Activated CD4-positive, alpha-beta T cell treated with anti-CD3 and anti-CD28 coated beads, Interleukin-10, Interleukin-2, amounts not matched to agents 100 ng/mL and 50 ng/mL, durations not matched to agents 16 hours and 8 hours (primary cell): Measurements from ENCODE around the gene CNTN1.

Experiments
- DNase-seq: peaks from one replicate; pipeline ENCODE4 v3.0.0-alpha.2; 2020

The CNTN1 gene

GRCh38 chr12:40986001-40986400, 293.8 kb downstream of the CNTN1 start:
- no peak for DNase-seq

- DNase-seq = no peak
These were observed 296.1 kb downstream of the CNTN1 start for GRCh38 chr12:40988355-40988754.

GRCh38 chr12:40988824-40989223, 296.6 kb downstream of the CNTN1 start:
- no peak for DNase-seq

GRCh38 chr12:40989785-40990184, 297.5 kb downstream of the CNTN1 start:
- DNase-seq = no peak

GRCh38 chr12:40992158-40992557, 299.9 kb downstream of the CNTN1 start:
- DNase-seq = no peak

- DNase-seq = no peak
These were observed 300.4 kb downstream of the CNTN1 start for GRCh38 chr12:40992674-40993073.

- no peak for DNase-seq
These were observed 300.9 kb downstream of the CNTN1 start for GRCh38 chr12:40993158-40993557.

- no peak for DNase-seq
These were observed 303.9 kb downstream of the CNTN1 start for GRCh38 chr12:40996091-40996490.

GRCh38 chr12:40999210-40999609, 307.0 kb downstream of the CNTN1 start:
- DNase-seq = no peak

GRCh38 chr12:41008472-41008871, 316.2 kb downstream of the CNTN1 start:
- no peak for DNase-seq

GRCh38 chr12:41011939-41012338, 319.7 kb downstream of the CNTN1 start:
- DNase-seq = no peak

GRCh38 chr12:41013881-41014642, 321.8 kb downstream of the CNTN1 start:
- no peak for DNase-seq

GRCh38 chr12:41014643-41015020, 322.4 kb downstream of the CNTN1 start:
- no peak for DNase-seq

GRCh38 chr12:41018010-41018409, 325.8 kb downstream of the CNTN1 start:
- no peak for DNase-seq

- DNase-seq = no peak
These were observed 327.2 kb downstream of the CNTN1 start for GRCh38 chr12:41019461-41019860.

GRCh38 chr12:41023836-41024235, 331.6 kb downstream of the CNTN1 start:
- no peak for DNase-seq

- no peak for DNase-seq
These were observed 333.9 kb downstream of the CNTN1 start for GRCh38 chr12:41026151-41026550.

GRCh38 chr12:41032386-41032785, 340.1 kb downstream of the CNTN1 start:
- no peak for DNase-seq

- DNase-seq = no peak
These were observed 342.4 kb downstream of the CNTN1 start for GRCh38 chr12:41034686-41035085.

GRCh38 chr12:41039461-41039860, 347.2 kb downstream of the CNTN1 start:
- no peak for DNase-seq

- DNase-seq = no peak
These were observed 353.3 kb downstream of the CNTN1 start for GRCh38 chr12:41045509-41045908.

GRCh38 chr12:41049033-41049432, 356.8 kb downstream of the CNTN1 start:
- DNase-seq = no peak

- no peak for DNase-seq
These were observed 359.7 kb downstream of the CNTN1 start for GRCh38 chr12:41051954-41052353.

GRCh38 chr12:41052441-41052840, 360.2 kb downstream of the CNTN1 start:
- no peak for DNase-seq

- DNase-seq = no peak
These were observed 360.8 kb downstream of the CNTN1 start for GRCh38 chr12:41053046-41053445.
